ENCODE data around the gene OR2D2.
"Not testable (repeated sequence)": the region's sequence is repeated elsewhere in the genome, so short reads cannot be mapped to it uniquely, and the experiment has no call there.

OR2D2 gene
- 0 reads per million in 2 donors for total RNA-seq

- no peak for DNase-seq
Observed at GRCh38 chr11:6892400-6892799, at the start of gene OR2D2. Gene OR2D2, minus strand, starts transcription at chr11:6892500. Its CDS starts 0 bp downstream, at chr11:6892500.

- no peak for DNase-seq
Observed at GRCh38 chr11:6941970-6942369, 49.7 kb upstream of the OR2D2 start.

- peak in 1 of 5 experiments; percentile 70 for DNase-seq
Observed at GRCh38 chr11:6932145-6932544, 39.8 kb upstream of the OR2D2 start.

- DNase-seq: no peak
Observed at GRCh38 chr11:6931146-6931713, 38.9 kb upstream of the OR2D2 start.

DNA sequence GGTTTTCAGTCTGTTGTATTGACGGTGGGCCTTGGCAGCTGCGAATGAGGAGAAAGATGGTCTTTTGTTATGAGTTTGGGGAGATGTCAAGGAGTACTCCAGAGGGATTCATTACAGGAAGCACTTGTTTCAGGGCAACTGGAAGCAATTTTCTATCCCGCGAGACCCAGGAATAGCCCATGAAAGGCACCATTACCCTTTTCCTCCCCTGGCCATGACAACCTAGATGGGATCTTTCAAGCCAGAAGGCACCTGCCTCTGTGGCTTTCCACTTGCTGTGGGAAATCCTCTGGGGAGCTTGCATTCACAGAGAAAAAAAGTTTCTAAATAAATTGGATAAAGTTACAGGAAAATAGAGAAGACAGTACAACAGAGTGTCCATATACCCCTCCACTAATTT is 36.6 kb upstream of the OR2D2 start:
- DNase-seq: no peak

DNA sequence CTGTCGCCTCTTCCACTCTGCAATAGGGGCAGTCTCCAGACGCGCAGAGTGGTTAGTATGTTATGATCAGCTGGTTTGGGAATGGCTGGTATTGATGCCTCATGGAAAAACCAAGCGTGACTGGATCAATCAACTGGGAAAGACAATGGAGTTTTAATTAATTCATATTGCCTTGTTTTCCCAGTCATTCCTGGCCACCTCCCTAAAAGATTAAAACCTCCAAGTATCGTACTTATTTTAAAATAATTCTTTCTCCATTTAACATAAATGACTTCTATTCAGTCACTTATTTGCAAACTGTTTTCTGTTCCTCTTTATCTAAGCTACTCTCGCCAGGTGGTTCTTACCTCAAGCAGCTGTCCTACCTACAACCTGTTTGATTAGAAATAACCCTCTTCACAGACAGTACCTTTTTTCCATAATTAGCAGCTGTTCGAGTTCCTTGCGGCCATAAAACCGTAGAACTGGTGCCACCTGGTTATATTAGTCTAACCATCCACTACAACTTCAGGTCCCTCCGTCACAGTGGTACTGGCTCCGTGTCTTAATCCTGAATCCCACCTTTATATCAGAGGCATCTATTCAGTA is 34.8 kb upstream of the OR2D2 start:
- no peak for DNase-seq

- peak in 1 of 5 experiments; percentile 54 for DNase-seq
Observed at GRCh38 chr11:6926208-6927029, 34.1 kb upstream of the OR2D2 start, which contains the start of gene ZNF215. Gene ZNF215, plus strand, starts transcription at chr11:6926426. Its CDS starts 5,847 bp downstream, at chr11:6932273.

DNA sequence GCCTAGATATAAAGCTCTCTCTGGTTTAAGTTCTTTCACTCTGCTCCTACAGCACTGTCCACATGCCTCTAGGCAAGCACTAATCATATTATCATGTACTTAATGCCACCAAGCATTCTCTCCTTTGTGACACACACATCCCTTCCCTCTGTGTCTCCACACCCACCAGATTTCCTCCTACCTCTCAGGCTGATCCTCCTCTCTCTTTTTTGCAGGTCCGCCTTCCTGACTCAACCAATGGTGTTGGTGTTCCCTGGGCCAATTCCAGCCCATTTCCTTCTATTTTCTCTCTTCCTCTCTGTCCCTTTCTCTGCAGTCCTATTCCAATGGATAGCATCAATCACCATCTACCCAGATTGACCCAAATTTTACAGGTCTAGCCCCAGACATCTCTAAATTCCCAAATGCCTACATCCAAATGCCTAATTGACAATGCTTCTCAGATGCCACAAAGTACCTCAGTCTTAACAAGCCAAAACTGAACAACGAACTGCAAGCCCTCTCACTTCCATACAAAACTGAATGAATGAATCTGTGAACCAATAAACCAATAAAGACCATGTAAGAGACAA is 33.4 kb upstream of the OR2D2 start:
- no peak for DNase-seq

- no peak for DNase-seq
Observed at GRCh38 chr11:6925007-6925577, 32.8 kb upstream of the OR2D2 start.

GRCh38 chr11:6920702-6921101 is 28.4 kb upstream of the OR2D2 start, which contains the start of gene OR2D3:
Gene OR2D3, plus strand, starts transcription at chr11:6921002. Its CDS starts 0 bp downstream, at chr11:6921002.
- DNase-seq: no peak

DNA sequence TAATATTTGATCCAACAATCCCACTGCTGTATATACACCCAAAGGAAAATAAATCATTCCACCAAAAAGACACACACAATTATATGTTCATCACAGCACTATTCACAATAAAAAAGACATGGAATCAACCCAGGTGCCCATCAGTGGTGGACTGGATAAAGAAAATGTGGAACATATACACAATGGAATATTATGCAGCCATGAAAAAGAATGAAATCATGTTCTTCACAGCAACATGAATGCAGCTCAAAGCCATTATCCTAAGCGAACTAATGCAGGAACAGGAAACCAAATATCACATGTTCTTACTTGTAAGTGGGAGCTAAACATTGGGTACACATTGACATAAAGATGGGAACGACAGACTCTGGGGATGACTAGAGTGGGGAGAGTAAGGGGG is 27.4 kb upstream of the OR2D2 start:
- no peak for DNase-seq

- no peak for DNase-seq
Observed at GRCh38 chr11:6911948-6912347, 19.6 kb upstream of the OR2D2 start.

DNA sequence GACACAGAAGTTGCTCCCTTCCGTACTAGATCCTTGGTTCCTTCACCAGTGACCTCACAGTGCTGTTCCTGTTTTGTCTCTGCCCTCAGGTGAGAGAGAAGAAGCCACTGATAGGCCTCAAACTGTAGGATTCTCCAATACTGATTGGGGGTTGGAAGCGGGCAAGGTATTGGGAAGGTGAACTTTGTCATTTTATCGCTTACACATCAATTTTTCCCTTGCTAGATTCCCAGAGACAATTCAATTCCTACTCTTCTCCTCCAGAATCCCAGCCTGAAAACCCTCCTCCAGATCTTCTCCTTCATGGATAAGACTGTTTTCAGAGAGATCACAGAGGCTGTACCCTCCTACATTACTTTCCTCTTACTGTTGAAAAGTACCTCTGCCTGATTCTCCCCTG is 19.1 kb upstream of the OR2D2 start:
- no peak for DNase-seq

DNA sequence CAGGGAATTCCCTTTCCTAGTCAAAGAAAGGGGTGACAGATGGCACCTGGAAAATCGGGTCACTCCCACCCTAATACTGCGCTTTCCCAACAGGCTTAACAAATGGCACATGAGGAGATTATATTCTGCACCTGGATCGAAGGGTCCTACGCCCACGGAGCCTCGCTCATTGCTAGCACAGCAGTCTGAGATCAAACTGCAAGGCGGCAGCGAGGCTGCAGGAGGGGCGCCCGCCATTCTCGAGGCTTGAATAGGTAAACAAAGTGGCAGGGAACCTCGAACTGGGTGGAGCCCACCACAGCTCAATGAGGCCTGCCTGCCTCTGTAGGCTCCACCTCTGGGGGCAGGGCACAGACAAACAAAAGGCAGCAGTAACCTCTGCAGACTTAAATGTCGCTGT is 12.5 kb upstream of the OR2D2 start:
- DNase-seq: not testable (repeated sequence)

- DNase-seq: no peak
Observed at GRCh38 chr11:6900327-6900999, 8.2 kb upstream of the OR2D2 start.

DNA sequence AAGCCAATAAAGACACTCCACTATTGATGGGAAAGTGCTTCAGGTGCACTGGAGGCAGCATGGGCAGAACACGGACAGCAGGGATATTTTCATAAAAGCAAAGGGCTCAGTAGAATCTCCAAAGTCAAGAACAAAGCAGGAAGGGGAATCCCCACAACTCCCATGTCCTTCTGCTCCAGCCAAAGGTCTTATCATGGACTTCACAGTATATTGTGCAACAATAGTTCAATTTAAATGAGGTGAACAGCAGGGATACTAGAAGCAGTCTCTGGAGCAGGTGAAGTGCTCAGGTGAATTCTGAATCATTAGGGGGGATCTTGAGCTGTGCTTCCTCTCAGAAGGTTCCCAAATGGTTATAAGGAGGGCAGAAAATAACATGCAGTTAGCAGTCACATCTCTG is 6.6 kb upstream of the OR2D2 start:
- DNase-seq: no peak

- DNase-seq: peak in 1 of 5 experiments; percentile 50
Observed at GRCh38 chr11:6895010-6895409, 2.7 kb upstream of the OR2D2 start.

GRCh38 chr11:6894097-6894496 is 1.8 kb upstream of the OR2D2 start:
- no peak for DNase-seq

DNA sequence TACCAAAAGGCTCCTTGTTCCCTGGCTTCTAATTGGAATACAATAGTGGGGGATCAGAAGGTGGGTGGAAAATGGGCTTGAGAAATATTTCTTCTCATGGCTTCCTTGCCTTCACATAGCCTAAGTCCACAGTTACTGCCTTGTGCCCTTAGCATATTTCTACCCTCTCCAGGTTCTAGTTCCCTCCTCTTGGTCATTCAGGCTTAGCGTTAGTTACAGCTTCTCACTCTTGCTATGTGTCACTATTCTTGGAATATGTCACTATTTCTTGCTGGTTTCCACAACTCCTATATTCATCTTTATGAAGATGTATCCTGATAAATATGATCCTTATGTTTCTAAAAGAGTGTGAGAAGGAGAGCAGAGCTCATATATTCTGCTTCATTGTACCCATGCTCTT is 2.5 kb downstream of the OR2D2 start:
- no peak for DNase-seq

- no peak for DNase-seq
Observed at GRCh38 chr11:6888830-6889229, 3.5 kb downstream of the OR2D2 start.

DNA sequence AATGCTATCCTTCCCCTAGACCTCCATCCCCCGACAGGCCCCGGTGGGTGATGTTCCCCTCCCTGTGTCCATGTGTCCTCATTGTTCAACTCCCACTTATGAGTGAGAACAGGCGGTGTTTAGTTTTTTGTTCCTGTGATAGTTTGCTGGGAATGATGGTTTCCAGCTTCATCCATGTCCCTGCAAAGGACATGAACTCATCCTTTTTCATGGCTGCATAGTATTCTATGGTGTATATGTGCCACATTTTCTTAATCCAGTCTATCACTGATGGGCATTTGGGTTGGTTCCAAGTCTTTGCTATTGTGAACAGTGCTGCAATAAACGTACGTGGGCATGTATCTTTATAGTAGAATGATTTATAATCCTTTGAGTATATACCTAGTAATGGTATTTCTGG is 4.6 kb downstream of the OR2D2 start:
- not testable (repeated sequence) for DNase-seq

GRCh38 chr11:6882751-6883150 is 9.5 kb downstream of the OR2D2 start:
- DNase-seq: no peak
